NT2/D1 (cell line): ENCODE measurements around the gene RBFOX1.

ENCODE experiments used
- SUZ12 ChIP-seq: IDR thresholded peaks from 2 replicates; pipeline ENCODE4 v1.6.1; 2011; ENCODE audit not compliant: insufficient read length, insufficient read depth; ENCODE audit errors: extremely low read depth
- ZNF274 ChIP-seq: IDR thresholded peaks from 2 replicates; pipeline ENCODE4 v1.6.1; 2011; ENCODE audit warnings: mild to moderate bottlenecking, low read depth, low read length

GRCh38 chr16:7709186-7709585, 376.5 kb downstream of the RBFOX1 start:
- TF ChIP-seq SUZ12: no peak
- TF ChIP-seq ZNF274: no peak
